HCT116 (cell line): ENCODE measurements around the gene ATP11B. TPM values are rescaled to one million over a fixed set of nuclear protein-coding genes. Genes with fewer than 3 reads are reported as not detected.

Experiments
- ATAC-seq: fragments of 200-7000 bp; cut with Tn5 transposase; 2 replicates; pipeline ENCODE4 v1.9.1; 2020; ENCODE audit warnings: mild to moderate bottlenecking, moderate library complexity
- BruUV-seq: library from RNA; stranded (reverse); fragments of 400-500 nt; replicated peaks from 2 replicates; lab custom pipeline; 2021; lab: Mats Ljungman, UMichigan
- CTCF ChIA-PET: fragments of 300-600 bp; sonication (Branson Sonifier 250); formaldehyde crosslinking; loops from one replicate; lab custom pipeline; 2021; ENCODE audit warnings: antibody characterized with exemption; lab: Charles Lee
- POLR2A ChIA-PET: fragments of 300-600, 350-600 bp; sonication (Branson Sonifier 250); formaldehyde crosslinking; loops from one replicate; lab custom pipeline; 2021; ENCODE audit warnings: antibody characterized with exemption; lab: Charles Lee
- RAD21 ChIA-PET, 2 experiments: fragments of 300-600 bp; sonication (Branson Sonifier 250); formaldehyde crosslinking; loops; one replicate each; lab custom pipeline; 2023; ENCODE audit warnings: low total read pairs in 2 of 2; ENCODE audit not compliant: uncharacterized antibody in 2 of 2, unreplicated experiment in 2 of 2, low non-redundant PET in 1 of 2; lab: Charles Lee
- DNase-seq: peaks from one replicate; pipeline ENCODE4 v3.0.0-alpha.2; 2010; ENCODE audit warnings: low read depth, low spot score
- H2AFZ ChIP-seq: fragments of 200-600 bp; shearing (Covaris generic), sonication (generic); 2 replicates; pipeline ENCODE4 v1.6.1; 2017; ENCODE audit warnings: low read depth, mixed run types, mixed read lengths, antibody characterized with exemption, low read length; ENCODE audit not compliant: poor library complexity, severe bottlenecking
- H3K27ac ChIP-seq: 2 replicates; pipeline ENCODE4 v1.5.1; 2012; ENCODE audit warnings: low read depth, low read length
- H3K27me3 ChIP-seq: fragments of 200-600 bp; sonication (generic); 2 replicates; pipeline ENCODE4 v1.6.1; 2016; ENCODE audit warnings: mixed run types, low read length, mixed read lengths; ENCODE audit not compliant: insufficient read depth
- H3K36me3 ChIP-seq, 2 experiments: fragments of 200-500 bp in 1 of 2; fragments of 200-600 bp in 1 of 2; sonication (Bioruptor generic) in 1 of 2; sonication (generic) in 1 of 2; 2 replicates each; pipeline versions ENCODE4 v1.5.1 to v1.6.1; 2014 to 2016; ENCODE audit warnings: low read length in 2 of 2, inconsistent platforms in 1 of 2, mixed read lengths in 1 of 2, mixed run types in 1 of 2; ENCODE audit not compliant: insufficient read depth in 2 of 2, control insufficient read depth in 1 of 2
- H3K4me1 ChIP-seq, 2 experiments: fragments of 200-600 bp in 1 of 2; sonication (generic) in 1 of 2; 2 replicates each; pipeline versions ENCODE4 v1.5.1 to v1.6.1; 2012 to 2017; ENCODE audit warnings: low read length in 2 of 2, inconsistent platforms in 1 of 2, mild to moderate bottlenecking in 1 of 2, mixed read lengths in 1 of 2, mixed run types in 1 of 2, moderate library complexity in 1 of 2; ENCODE audit not compliant: insufficient read depth in 2 of 2, control insufficient read depth in 1 of 2
- H3K4me2 ChIP-seq: fragments of 200-600 bp; sonication (generic); 2 replicates; pipeline ENCODE4 v1.6.1; 2017; ENCODE audit warnings: mixed run types, low read length, mixed read lengths
- H3K4me3 ChIP-seq, 2 experiments: fragments of 200-600 bp in 1 of 2; sonication (generic) in 1 of 2; replicated peaks in 1 of 2; 2 replicates each; pipeline ENCODE4 v1.5.1; 2011 to 2016; ENCODE audit warnings: low read length in 2 of 2, control low read depth in 1 of 2, low read depth in 1 of 2, mild to moderate bottlenecking in 1 of 2, mixed read lengths in 1 of 2, mixed run types in 1 of 2
- H3K79me2 ChIP-seq: fragments of 200-600 bp; sonication (generic); 2 replicates; pipeline ENCODE4 v1.6.1; 2017; ENCODE audit warnings: mild to moderate bottlenecking, mixed run types, low read length, moderate library complexity, mixed read lengths; ENCODE audit not compliant: insufficient read depth
- H3K9ac ChIP-seq: fragments of 200-600 bp; sonication (generic); 2 replicates; pipeline ENCODE4 v1.6.1; 2016; ENCODE audit warnings: low read length, mixed read lengths
- H3K9me2 ChIP-seq: fragments of 200-600 bp; sonication (generic), shearing (Covaris generic); 2 replicates; pipeline ENCODE4 v1.6.1; 2017; ENCODE audit warnings: mixed run types, mild to moderate bottlenecking, moderate library complexity; ENCODE audit not compliant: insufficient read depth
- H3K9me3 ChIP-seq, 2 experiments: fragments of 200-500 bp in 1 of 2; fragments of 200-600 bp in 1 of 2; sonication (Bioruptor generic) in 1 of 2; sonication (generic) in 1 of 2; 2 replicates each; pipeline ENCODE4 v1.6.1; 2014 to 2017; ENCODE audit warnings: low read length in 2 of 2, mixed read lengths in 2 of 2, inconsistent platforms in 1 of 2, low read depth in 1 of 2, mild to moderate bottlenecking in 1 of 2, mixed run types in 1 of 2, moderate library complexity in 1 of 2; ENCODE audit not compliant: control insufficient read depth in 1 of 2, insufficient read depth in 1 of 2
- H4K20me1 ChIP-seq: fragments of 200-600 bp; sonication (generic), shearing (Covaris generic); 2 replicates; pipeline ENCODE4 v1.6.1; 2017; ENCODE audit warnings: mixed run types, mild to moderate bottlenecking, moderate library complexity; ENCODE audit not compliant: insufficient read depth
- EGR1 ChIP-seq: IDR thresholded peaks from 2 replicates; pipeline ENCODE4 v1.6.1; 2012; ENCODE audit warnings: low read depth
- FOSL1 ChIP-seq: IDR thresholded peaks from 2 replicates; pipeline ENCODE4 v1.6.1; 2012; ENCODE audit warnings: low read depth
- POLR2A ChIP-seq: IDR thresholded peaks from 2 replicates; pipeline ENCODE4 v1.7.0; 2011; ENCODE audit warnings: borderline replicate concordance; ENCODE audit not compliant: insufficient read depth, insufficient read length; ENCODE audit errors: extremely low read depth
- SP1 ChIP-seq: IDR thresholded peaks from 2 replicates; pipeline ENCODE4 v1.6.1; 2012; ENCODE audit warnings: low read depth
- YY1 ChIP-seq: IDR thresholded peaks from 2 replicates; pipeline ENCODE4 v1.6.1; 2011; ENCODE audit warnings: low read length, low read depth, moderate library complexity, mild to moderate bottlenecking; ENCODE audit not compliant: insufficient replicate concordance; ENCODE audit errors: extremely low read depth
- ZNF274 ChIP-seq: fragments of 200-500 bp; sonication (Bioruptor generic); IDR thresholded peaks from 2 replicates; pipeline ENCODE4 v1.6.1; 2014; ENCODE audit warnings: mild to moderate bottlenecking, low read depth, low read length, inconsistent platforms
- intact Hi-C: fragments of 100-400 bp; cut with micrococcal nuclease; formaldehyde crosslinking; loops from 2 replicates; pipeline ENCODE4 v1.10.0; 2022
- total RNA-seq: library from RNA; stranded (reverse); gene quantifications from one replicate; pipeline ENCODE4 v1.2.1, GENCODE V29; 2021; ENCODE audit not compliant: unreplicated experiment
- TF ChIP-seq, protein P1 (sequence below): IDR thresholded peaks from 2 replicates; pipeline ENCODE4 v1.6.1; 2012
- TF ChIP-seq, protein P2 (sequence below): IDR thresholded peaks from 2 replicates; pipeline ENCODE4 v1.6.1; 2012; ENCODE audit warnings: low read depth
- TF ChIP-seq, protein P3 (sequence below): IDR thresholded peaks from 2 replicates; pipeline ENCODE4 v1.6.1; 2012

Gene ATP11B
- total RNA-seq, 1 experiment from 2014 or later = 53.0 TPM

DNA sequence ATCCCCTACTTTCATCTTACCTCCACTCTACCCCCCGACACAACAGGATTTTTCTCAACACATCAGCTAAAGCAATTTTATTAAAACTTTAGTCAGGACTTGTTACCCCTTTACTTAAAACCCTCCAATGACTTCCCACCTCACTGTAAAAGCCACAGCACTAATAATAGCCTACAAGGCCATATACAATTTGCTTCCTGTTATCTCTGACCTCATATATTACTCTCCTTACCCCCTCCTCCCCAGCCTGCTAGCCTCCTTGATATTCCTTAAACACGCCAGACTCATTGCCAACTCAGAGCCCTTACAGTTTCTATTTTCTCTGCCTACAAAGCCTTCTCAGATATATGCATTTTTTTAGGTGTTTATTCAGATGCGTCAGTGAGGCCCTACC, 132.6 kb downstream of the ATP11B start:
- TF ChIP-seq EGR1 = no peak
- TF ChIP-seq ZNF274 = no peak
- no peak for TF ChIP-seq FOSL1
- TF ChIP-seq, protein P1, sequence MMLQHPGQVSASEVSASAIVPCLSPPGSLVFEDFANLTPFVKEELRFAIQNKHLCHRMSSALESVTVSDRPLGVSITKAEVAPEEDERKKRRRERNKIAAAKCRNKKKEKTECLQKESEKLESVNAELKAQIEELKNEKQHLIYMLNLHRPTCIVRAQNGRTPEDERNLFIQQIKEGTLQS = no peak
- TF ChIP-seq, protein P2, sequence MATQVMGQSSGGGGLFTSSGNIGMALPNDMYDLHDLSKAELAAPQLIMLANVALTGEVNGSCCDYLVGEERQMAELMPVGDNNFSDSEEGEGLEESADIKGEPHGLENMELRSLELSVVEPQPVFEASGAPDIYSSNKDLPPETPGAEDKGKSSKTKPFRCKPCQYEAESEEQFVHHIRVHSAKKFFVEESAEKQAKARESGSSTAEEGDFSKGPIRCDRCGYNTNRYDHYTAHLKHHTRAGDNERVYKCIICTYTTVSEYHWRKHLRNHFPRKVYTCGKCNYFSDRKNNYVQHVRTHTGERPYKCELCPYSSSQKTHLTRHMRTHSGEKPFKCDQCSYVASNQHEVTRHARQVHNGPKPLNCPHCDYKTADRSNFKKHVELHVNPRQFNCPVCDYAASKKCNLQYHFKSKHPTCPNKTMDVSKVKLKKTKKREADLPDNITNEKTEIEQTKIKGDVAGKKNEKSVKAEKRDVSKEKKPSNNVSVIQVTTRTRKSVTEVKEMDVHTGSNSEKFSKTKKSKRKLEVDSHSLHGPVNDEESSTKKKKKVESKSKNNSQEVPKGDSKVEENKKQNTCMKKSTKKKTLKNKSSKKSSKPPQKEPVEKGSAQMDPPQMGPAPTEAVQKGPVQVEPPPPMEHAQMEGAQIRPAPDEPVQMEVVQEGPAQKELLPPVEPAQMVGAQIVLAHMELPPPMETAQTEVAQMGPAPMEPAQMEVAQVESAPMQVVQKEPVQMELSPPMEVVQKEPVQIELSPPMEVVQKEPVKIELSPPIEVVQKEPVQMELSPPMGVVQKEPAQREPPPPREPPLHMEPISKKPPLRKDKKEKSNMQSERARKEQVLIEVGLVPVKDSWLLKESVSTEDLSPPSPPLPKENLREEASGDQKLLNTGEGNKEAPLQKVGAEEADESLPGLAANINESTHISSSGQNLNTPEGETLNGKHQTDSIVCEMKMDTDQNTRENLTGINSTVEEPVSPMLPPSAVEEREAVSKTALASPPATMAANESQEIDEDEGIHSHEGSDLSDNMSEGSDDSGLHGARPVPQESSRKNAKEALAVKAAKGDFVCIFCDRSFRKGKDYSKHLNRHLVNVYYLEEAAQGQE = no peak
- no peak for TF ChIP-seq SP1
- TF ChIP-seq, protein P3, sequence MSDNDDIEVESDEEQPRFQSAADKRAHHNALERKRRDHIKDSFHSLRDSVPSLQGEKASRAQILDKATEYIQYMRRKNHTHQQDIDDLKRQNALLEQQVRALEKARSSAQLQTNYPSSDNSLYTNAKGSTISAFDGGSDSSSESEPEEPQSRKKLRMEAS = no peak
- no peak for TF ChIP-seq POLR2A
- TF ChIP-seq YY1 = no peak
- no TSS peak for BruUV-seq
- ATAC-seq = no peak

More for the DNA sequence above, 132.6 kb downstream of the ATP11B start:
- DNase-seq = no peak
- no peak overlapping the region for H3K9ac ChIP-seq
- H2AFZ ChIP-seq = no peak overlapping the region
- ChIA-PET CTCF (no interaction called here), RAD21 (no interaction called here), POLR2A (no interaction called here)
- H3K9me3 ChIP-seq = no peaks in the 10 kb centered on the region
- H3K9me2 ChIP-seq = no peaks in the 10 kb centered on the region
- H3K79me2 ChIP-seq = no peaks in the 10 kb centered on the region
- no peak overlapping the region for H3K27ac ChIP-seq
- H3K4me3 ChIP-seq = no peak overlapping the region
- H3K36me3 ChIP-seq = no peaks in the 10 kb centered on the region
- intact Hi-C loops = no loop called here
- H4K20me1 ChIP-seq = no peaks in the 10 kb centered on the region
- H3K4me1 ChIP-seq = peaks cover under 1% of the 10 kb centered on the region in 2 experiments; a peak in 3 of 4 replicates
- no peaks in the 10 kb centered on the region for H3K27me3 ChIP-seq
- no peak overlapping the region for H3K4me2 ChIP-seq
